Panc1 (cell line): ENCODE data around the gene NF1. TPM values are rescaled to one million over a fixed set of nuclear protein-coding genes. Genes with fewer than 3 reads are reported as not detected.

Experiments
- ATAC-seq: fragments of 200-7000 bp; cut with Tn5 transposase; 2 replicates; pipeline ENCODE4 v1.9.1; 2020; ENCODE audit warnings: mild to moderate bottlenecking, moderate library complexity
- BruUV-seq: library from RNA; stranded (reverse); fragments of 400-500 nt; replicated peaks from 2 replicates; lab custom pipeline; 2021; lab: Mats Ljungman, UMichigan
- CTCF ChIA-PET: fragments of 300-600 bp; sonication (Branson Sonifier 250); formaldehyde crosslinking; loops from one replicate; lab custom pipeline; 2022; ENCODE audit warnings: antibody characterized with exemption; lab: Charles Lee
- POLR2A ChIA-PET: fragments of 300-600 bp; sonication (Branson Sonifier 250); formaldehyde crosslinking; loops from one replicate; lab custom pipeline; 2022; ENCODE audit warnings: antibody characterized with exemption; lab: Charles Lee
- DNase-seq: peaks from one replicate; pipeline ENCODE4 v3.0.0-alpha.2; 2010; ENCODE audit warnings: low read depth, low spot score
- H3K27ac ChIP-seq: 2 replicates; pipeline ENCODE4 v1.5.1; 2011; ENCODE audit warnings: mild to moderate bottlenecking, low read length, inconsistent platforms
- H3K27me3 ChIP-seq: fragments of 200-500 bp; sonication (Bioruptor generic); 2 replicates; pipeline ENCODE4 v1.6.0; 2014; ENCODE audit warnings: low read length, inconsistent platforms; ENCODE audit not compliant: control insufficient read depth, insufficient read depth
- H3K36me3 ChIP-seq: fragments of 200-500 bp; sonication (Bioruptor generic); 2 replicates; pipeline ENCODE4 v1.5.1; 2014; ENCODE audit warnings: inconsistent platforms, mild to moderate bottlenecking, low read length, moderate library complexity; ENCODE audit not compliant: control insufficient read depth, insufficient read depth
- H3K4me1 ChIP-seq: 2 replicates; pipeline ENCODE4 v1.5.1; 2011; ENCODE audit warnings: inconsistent platforms, mild to moderate bottlenecking, low read length, moderate library complexity; ENCODE audit not compliant: control insufficient read depth, insufficient read depth
- H3K4me3 ChIP-seq, 2 experiments: 2 replicates each; pipeline ENCODE4 v1.5.1; 2011 to 2012; ENCODE audit warnings: low read depth in 2 of 2, low read length in 2 of 2, mild to moderate bottlenecking in 2 of 2, inconsistent platforms in 1 of 2, moderate library complexity in 1 of 2
- H3K9me3 ChIP-seq: fragments of 200-500 bp; sonication (Bioruptor generic); 2 replicates; pipeline ENCODE4 v1.5.1; 2014; ENCODE audit warnings: low read depth, mild to moderate bottlenecking, inconsistent platforms, low read length, moderate library complexity; ENCODE audit not compliant: control insufficient read depth, insufficient read depth
- POLR2AphosphoS5 ChIP-seq: IDR thresholded peaks from 2 replicates; pipeline ENCODE4 v1.6.1; 2012; ENCODE audit warnings: mild to moderate bottlenecking, low read depth, low read length, moderate library complexity
- REST ChIP-seq, 2 experiments: IDR thresholded peaks; 2 replicates each; pipeline ENCODE4 v1.6.1; 2011 to 2012; ENCODE audit warnings: low read depth in 2 of 2, control low read depth in 1 of 2, low read length in 1 of 2, mild to moderate bottlenecking in 1 of 2, moderate library complexity in 1 of 2; ENCODE audit not compliant: insufficient read depth in 1 of 2
- SIN3A ChIP-seq: IDR thresholded peaks from 2 replicates; pipeline ENCODE4 v1.6.1; 2012; ENCODE audit warnings: low read depth, mild to moderate bottlenecking, low read length, moderate library complexity, borderline replicate concordance; ENCODE audit not compliant: insufficient read depth
- TCF7L2 ChIP-seq: IDR thresholded peaks from 2 replicates; pipeline ENCODE4 v1.6.1; 2011; ENCODE audit warnings: mild to moderate bottlenecking, low read depth, low read length, inconsistent platforms
- in situ Hi-C: cut with HindIII; loops from 2 replicates; pipeline ENCODE4 v1.10.0; 2016; ENCODE audit warnings: low sequenced_read_pairs, low pct_unique_long_range_greater_than_20kb
- intact Hi-C: fragments of 100-400 bp; cut with micrococcal nuclease; formaldehyde crosslinking; loops from one replicate; pipeline ENCODE4 v1.10.0; 2022; ENCODE audit not compliant: unreplicated experiment
- total RNA-seq: library from RNA; stranded (reverse); gene quantifications from one replicate; pipeline ENCODE4 v1.2.1, GENCODE V29; 2021; ENCODE audit not compliant: unreplicated experiment
- TF ChIP-seq, protein P1 (sequence below): fragments of 450-650 bp; IDR thresholded peaks from 2 replicates; pipeline ENCODE4 v1.5.1; 2017; ENCODE audit warnings: mild to moderate bottlenecking

The NF1 gene
- total RNA-seq, 1 experiment from 2014 or later, result 82.5 TPM

GRCh38 chr17:31418773-31419350, 324.1 kb downstream of the NF1 start:
- in situ Hi-C loops (no loop called here), intact Hi-C loops (no loop called here)
- H3K4me1 ChIP-seq, result no peaks in the 10 kb centered on the region
- BruUV-seq, result no TSS peak
- DNase-seq, result no peak
- H3K9me3 ChIP-seq, result no peaks in the 10 kb centered on the region
- ATAC-seq, result no peak
- no peaks in the 10 kb centered on the region for H3K27me3 ChIP-seq
- no peak overlapping the region for H3K4me3 ChIP-seq
- no peaks in the 10 kb centered on the region for H3K36me3 ChIP-seq
- POLR2A ChIA-PET, result no interaction called here
- CTCF ChIA-PET, result interaction anchor here (0.5 kb wide), 1 partner anchor 43 kb away, joined by 4 read pairs; no protein-coding TSS in a partner anchor
- TF ChIP-seq SIN3A, result no peak
- TF ChIP-seq, protein P1, sequence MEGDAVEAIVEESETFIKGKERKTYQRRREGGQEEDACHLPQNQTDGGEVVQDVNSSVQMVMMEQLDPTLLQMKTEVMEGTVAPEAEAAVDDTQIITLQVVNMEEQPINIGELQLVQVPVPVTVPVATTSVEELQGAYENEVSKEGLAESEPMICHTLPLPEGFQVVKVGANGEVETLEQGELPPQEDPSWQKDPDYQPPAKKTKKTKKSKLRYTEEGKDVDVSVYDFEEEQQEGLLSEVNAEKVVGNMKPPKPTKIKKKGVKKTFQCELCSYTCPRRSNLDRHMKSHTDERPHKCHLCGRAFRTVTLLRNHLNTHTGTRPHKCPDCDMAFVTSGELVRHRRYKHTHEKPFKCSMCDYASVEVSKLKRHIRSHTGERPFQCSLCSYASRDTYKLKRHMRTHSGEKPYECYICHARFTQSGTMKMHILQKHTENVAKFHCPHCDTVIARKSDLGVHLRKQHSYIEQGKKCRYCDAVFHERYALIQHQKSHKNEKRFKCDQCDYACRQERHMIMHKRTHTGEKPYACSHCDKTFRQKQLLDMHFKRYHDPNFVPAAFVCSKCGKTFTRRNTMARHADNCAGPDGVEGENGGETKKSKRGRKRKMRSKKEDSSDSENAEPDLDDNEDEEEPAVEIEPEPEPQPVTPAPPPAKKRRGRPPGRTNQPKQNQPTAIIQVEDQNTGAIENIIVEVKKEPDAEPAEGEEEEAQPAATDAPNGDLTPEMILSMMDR, result no peak
- no peak for TF ChIP-seq REST (IDR thresholded peaks at IDR 0.05; ENCODE audit: insufficient read depth in 1 of 2, low read depth in 2 of 2, low read length in 1 of 2)
- no peak for TF ChIP-seq POLR2AphosphoS5
- TF ChIP-seq TCF7L2, result no peak
- H3K27ac ChIP-seq, result no peak overlapping the region

GRCh38 chr17:31422443-31422842, 327.7 kb downstream of the NF1 start:
- intact Hi-C loops, result no loop called here
- Histone ChIP-seq H3K27me3 (no peaks in the 10 kb centered on the region), H3K27ac (no peak overlapping the region), H3K9me3 (no peaks in the 10 kb centered on the region), H3K4me1 (no peaks in the 10 kb centered on the region), H3K36me3 (no peaks in the 10 kb centered on the region), H3K4me3 (no peak overlapping the region)
- BruUV-seq, result no TSS peak
- in situ Hi-C loops, result no loop called here
- ChIA-PET CTCF (no interaction called here), POLR2A (no interaction called here)
- ATAC-seq (no peak), DNase-seq (no peak)
- TF ChIP-seq, protein P1, result no peak
- no peak for TF ChIP-seq POLR2AphosphoS5
- TF ChIP-seq SIN3A, result no peak
- TF ChIP-seq TCF7L2, result no peak
- no peak for TF ChIP-seq REST (IDR thresholded peaks at IDR 0.05; ENCODE audit: insufficient read depth in 1 of 2, low read depth in 2 of 2, low read length in 1 of 2)
